GM12878 (cell line): ENCODE results near the gene TLK2. TPM values are rescaled to one million over a fixed set of nuclear protein-coding genes. Genes with fewer than 3 reads are reported as not detected.

Experiments used
- ATAC-seq: fragments of 200-7000 bp; cut with Tn5 transposase; 3 replicates; pipeline ENCODE4 v1.9.1; 2020; ENCODE audit warnings: mild to moderate bottlenecking, moderate library complexity
- BruUV-seq: library from RNA; stranded (reverse); fragments of 400-500 nt; replicated peaks from 2 replicates; lab custom pipeline; 2021; lab: Mats Ljungman, UMichigan
- CTCF ChIA-PET: fragments of 300-600 bp; sonication (Branson Sonifier 250); formaldehyde crosslinking; extraction: SDS; loops from one replicate; lab custom pipeline; 2021; ENCODE audit warnings: inconsistent platforms; lab: Yijun Ruan, JAX
- POLR2A ChIA-PET: fragments of 350-600 bp; formaldehyde crosslinking; extraction: SDS; loops from one replicate; lab custom pipeline; 2021; ENCODE audit warnings: inconsistent platforms; lab: Charles Lee
- RAD21 ChIA-PET: fragments of 300-600 bp; sonication (Branson Sonifier 250); formaldehyde crosslinking; loops from one replicate; lab custom pipeline; 2023; ENCODE audit warnings: antibody characterized with exemption; ENCODE audit not compliant: unreplicated experiment; lab: Charles Lee
- SMC1A ChIA-PET: fragments of 300-600 bp; sonication (Branson Sonifier 250); formaldehyde crosslinking; loops from one replicate; lab custom pipeline; 2023; ENCODE audit not compliant: unreplicated experiment, uncharacterized antibody; lab: Charles Lee
- DNase-seq: peaks from one replicate; pipeline ENCODE4 v3.0.0-alpha.2; 2011; ENCODE audit warnings: low read depth, low spot score
- FAIRE-seq: peaks from 3 replicates; lab custom pipeline; 2011; peaks lifted over from hg19 to GRCh38; lab: Jason Lieb, UNC
- H2AFZ ChIP-seq: 2 replicates; pipeline ENCODE4 v1.6.0; 2011; ENCODE audit warnings: low read depth, low read length, control low read depth; ENCODE audit not compliant: control insufficient read depth
- H3K27ac ChIP-seq: 2 replicates; pipeline ENCODE4 v1.5.1; 2011; ENCODE audit warnings: control low read depth; ENCODE audit not compliant: control insufficient read depth, insufficient read depth
- H3K27me3 ChIP-seq, 2 experiments: replicated peaks in 1 of 2; 2 replicates each; pipeline versions ENCODE4 v1.6.0 to v1.6.1; 2011; ENCODE audit warnings: low read length in 1 of 2; ENCODE audit not compliant: control insufficient read depth in 2 of 2, insufficient read depth in 2 of 2
- H3K36me3 ChIP-seq, 2 experiments: 2 replicates each; pipeline ENCODE4 v1.5.1; 2011; ENCODE audit warnings: low read length in 1 of 2; ENCODE audit not compliant: control insufficient read depth in 2 of 2, insufficient read depth in 2 of 2
- H3K4me1 ChIP-seq: 2 replicates; pipeline ENCODE4 v1.6.1; 2011; ENCODE audit warnings: mild to moderate bottlenecking, low read length, moderate library complexity, mixed read lengths; ENCODE audit not compliant: control insufficient read depth, insufficient read depth
- H3K4me2 ChIP-seq: 2 replicates; pipeline ENCODE4 v1.6.0; 2011; ENCODE audit warnings: control low read depth; ENCODE audit not compliant: control insufficient read depth, insufficient read depth
- H3K4me3 ChIP-seq: fragments of 200-600 bp; sonication (generic); 2 replicates; pipeline ENCODE4 v1.5.1; 2016
- H3K79me2 ChIP-seq: 2 replicates; pipeline ENCODE4 v1.6.0; 2011; ENCODE audit warnings: low read length; ENCODE audit not compliant: control insufficient read depth, insufficient read depth
- H3K9ac ChIP-seq: 2 replicates; pipeline ENCODE4 v1.8.0; 2011; ENCODE audit warnings: low read length, control low read depth, mixed read lengths; ENCODE audit not compliant: control insufficient read depth, insufficient read depth
- H3K9me3 ChIP-seq: replicated peaks from 3 replicates; pipeline ENCODE4 v1.5.1; 2011; ENCODE audit warnings: mild to moderate bottlenecking, low read length; ENCODE audit not compliant: control insufficient read depth, insufficient read depth
- H4K20me1 ChIP-seq: 2 replicates; pipeline ENCODE4 v1.6.0; 2011; ENCODE audit not compliant: control insufficient read depth, insufficient read depth
- KDM1A ChIP-seq: fragments of 200-600 bp; sonication (generic); IDR thresholded peaks from 2 replicates; pipeline ENCODE4 v1.6.1; 2016; ENCODE audit warnings: borderline replicate concordance
- MTA3 ChIP-seq: IDR thresholded peaks from 2 replicates; pipeline ENCODE4 v1.6.1; 2012; ENCODE audit warnings: low read length, inconsistent platforms, borderline replicate concordance
- NKRF ChIP-seq: fragments of 450-650 bp; conservative IDR thresholded peaks from 2 replicates; pipeline ENCODE4 v1.6.1; 2017; ENCODE audit warnings: mild to moderate bottlenecking, moderate library complexity
- SMC3 ChIP-seq: IDR thresholded peaks from 2 replicates; pipeline ENCODE4 v1.6.1; 2011; ENCODE audit warnings: low read length, improper control_type of control experiment, borderline replicate concordance
- SREBF1 ChIP-seq: IDR thresholded peaks from 2 replicates; pipeline ENCODE4 v1.6.1; 2012; ENCODE audit warnings: mild to moderate bottlenecking, low read length
- ZNF274 ChIP-seq: IDR thresholded peaks from one replicate; pipeline ENCODE4 v1.8.0; 2011; ENCODE audit not compliant: insufficient read length, insufficient read depth
- ZSCAN29 ChIP-seq: fragments of 450-650 bp; IDR thresholded peaks from 2 replicates; pipeline ENCODE4 v1.6.1; 2017; ENCODE audit warnings: mild to moderate bottlenecking, moderate library complexity
- WGBS: methylation state at CpG from one replicate; pipeline ENCODE4 v1.1.6; 2016; ENCODE audit warnings: low lambda C conversion rate; ENCODE audit not compliant: insufficient replicate concordance, insufficient coverage; ENCODE audit errors: missing lambda C conversion rate; 5-methylcytosine and 5-hydroxymethylcytosine counted together
- in situ Hi-C: fragments of 300-500 bp; cut with MboI; formaldehyde crosslinking; loops from 9 replicates; pipeline ENCODE4 v1.14.3; 2018; ENCODE audit warnings: mixed read lengths
- intact Hi-C: fragments of 100-400 bp; cut with micrococcal nuclease; formaldehyde crosslinking; loops from one replicate; pipeline ENCODE4 v1.14.2; 2022; ENCODE audit not compliant: unreplicated experiment
- polyA plus RNA-seq, 11 experiments: library from polyadenylated mRNA; depleted of rRNA in 4 of 11; unstranded in 6 of 11; stranded (reverse) in 5 of 11; fragments of >200 nt; fragmentation: Nextera tagmentation in 4 of 11; fragmentation: Illumina TruSeq in 1 of 11; extraction: Ambion mirVana in 4 of 11; extraction: Trizol in 1 of 11; gene quantifications; 1 replicate in 1 of 11; 2 replicates in 10 of 11; pipeline versions ENCODE4 v1.2.1 to v1.2.3, GENCODE V29; 2011 to 2016; ENCODE audit warnings: inconsistent platforms in 2 of 11, missing spikeins in 2 of 11, low read depth in 1 of 11
- total RNA-seq, 4 experiments: library from RNA; depleted of rRNA in 3 of 4; stranded (reverse); fragments of >200 nt in 3 of 4; fragmentation: Illumina TruSeq in 1 of 4; extraction: Trizol in 1 of 4; gene quantifications; 2 replicates each; pipeline versions ENCODE4 v1.2.1 to v1.2.3, GENCODE V29; 2013 to 2021
- TF ChIP-seq, protein P1 (sequence below): fragments of 450-650 bp; IDR thresholded peaks from 2 replicates; pipeline ENCODE4 v1.6.1; 2014; ENCODE audit warnings: mild to moderate bottlenecking

Gene TLK2
- total and polyA plus RNA-seq, 10 of the 15 experiments (the other 5 are each of a cell fraction or from before 2014, with no cell fraction given) = 12.1 to 51.2 (median 27.5) TPM

DNA sequence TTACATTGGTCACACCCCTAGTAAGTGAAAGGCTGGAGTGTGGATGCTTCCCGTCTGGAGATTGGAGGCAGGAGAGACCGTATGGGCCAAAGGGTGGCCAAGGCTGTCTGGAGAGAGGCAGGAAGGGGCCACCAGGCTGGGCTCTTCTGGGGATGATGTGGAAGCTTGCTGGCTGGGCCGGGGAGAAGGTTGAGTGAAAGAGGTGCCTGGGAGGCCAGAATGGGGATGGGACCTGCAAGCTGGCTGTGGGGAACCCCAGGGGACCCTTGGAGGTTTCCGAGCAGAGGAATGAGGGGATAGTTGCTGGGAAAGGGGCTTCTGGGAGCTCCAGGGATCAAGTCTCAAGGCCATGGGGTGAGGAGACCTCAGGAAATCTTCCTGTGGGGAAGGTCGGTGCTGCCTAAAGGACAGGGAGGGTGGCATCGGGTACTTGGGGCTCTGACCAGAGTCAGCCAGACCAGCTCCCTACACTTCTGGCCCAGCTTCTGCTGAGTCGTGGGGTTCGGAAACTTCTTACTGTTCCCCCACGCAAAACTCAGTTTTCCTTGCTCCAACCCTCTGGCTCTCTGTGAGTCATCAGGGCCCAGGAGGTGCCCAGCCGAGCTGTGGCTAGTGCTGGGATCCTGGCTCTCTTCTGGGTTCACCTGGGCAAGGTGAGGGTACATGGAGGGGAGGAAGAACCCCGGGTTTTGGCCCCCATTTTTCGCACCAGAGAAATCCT lies 151.9 kb downstream of the TLK2 start (continued):
- no peak for TF ChIP-seq SREBF1
- no peak for TF ChIP-seq MTA3

DNA sequence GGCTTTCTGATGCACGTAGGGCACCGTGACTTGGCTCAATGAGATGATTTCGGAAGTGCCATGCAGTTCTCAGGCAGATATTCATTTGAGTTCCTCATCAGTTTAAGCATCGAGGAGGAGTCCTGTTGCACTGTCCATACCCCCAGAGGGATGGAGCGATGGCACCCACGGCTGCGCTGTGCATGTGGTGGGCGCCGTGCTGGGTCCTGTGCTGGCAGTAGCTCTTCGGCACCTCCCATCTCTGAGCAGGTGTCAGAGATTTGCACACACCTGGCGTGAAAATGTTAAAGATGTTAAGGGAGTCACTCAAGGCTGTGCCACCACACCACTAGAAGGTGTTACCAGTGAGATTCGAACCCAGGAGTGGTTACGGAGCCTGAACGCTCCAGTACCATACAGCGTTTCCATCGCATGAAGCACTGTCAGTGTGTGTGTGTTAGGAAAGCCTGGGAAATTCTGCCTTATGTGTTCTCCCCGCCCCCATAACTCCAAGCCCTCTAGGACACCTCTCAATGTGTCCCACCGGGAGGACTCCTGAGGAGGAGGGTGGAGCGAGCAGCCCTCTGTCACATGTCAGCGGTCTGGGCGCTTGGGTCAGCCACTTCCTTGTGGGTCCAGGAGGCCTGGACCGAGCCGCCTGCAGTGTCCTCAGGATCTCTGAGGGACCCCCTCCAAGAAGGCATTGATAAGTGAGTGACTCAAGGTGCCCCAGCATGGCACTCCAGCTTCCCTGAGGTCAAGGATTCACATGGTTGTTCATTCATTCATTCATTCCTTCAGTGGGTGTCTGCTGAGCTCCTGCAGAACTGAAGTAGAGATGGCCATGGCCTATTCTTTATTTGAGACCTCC lies 152.7 kb downstream of the TLK2 start:
- TF ChIP-seq, protein P1, sequence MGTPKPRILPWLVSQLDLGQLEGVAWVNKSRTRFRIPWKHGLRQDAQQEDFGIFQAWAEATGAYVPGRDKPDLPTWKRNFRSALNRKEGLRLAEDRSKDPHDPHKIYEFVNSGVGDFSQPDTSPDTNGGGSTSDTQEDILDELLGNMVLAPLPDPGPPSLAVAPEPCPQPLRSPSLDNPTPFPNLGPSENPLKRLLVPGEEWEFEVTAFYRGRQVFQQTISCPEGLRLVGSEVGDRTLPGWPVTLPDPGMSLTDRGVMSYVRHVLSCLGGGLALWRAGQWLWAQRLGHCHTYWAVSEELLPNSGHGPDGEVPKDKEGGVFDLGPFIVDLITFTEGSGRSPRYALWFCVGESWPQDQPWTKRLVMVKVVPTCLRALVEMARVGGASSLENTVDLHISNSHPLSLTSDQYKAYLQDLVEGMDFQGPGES = no peak
- TF ChIP-seq ZSCAN29 (no peak), NKRF (no peak), SMC3 (no peak), ZNF274 (no peak), KDM1A (no peak)
- Histone ChIP-seq H3K79me2 (no peaks in the 10 kb centered on the region), H3K27me3 (peaks cover 0 to 9% of the 10 kb centered on the region in 2 experiments; a peak in 3 of 4 replicates), H3K4me2 (no peak overlapping the region), H3K36me3 (no peaks in the 10 kb centered on the region), H3K27ac (no peak overlapping the region), H3K9ac (no peak overlapping the region), H4K20me1 (no peaks in the 10 kb centered on the region), H3K4me1 (0 out of 2 replicates have a peak, but pooled peaks cover 3% of the 10 kb centered on the region), H3K4me3 (no peak overlapping the region), H3K9me3 (no peaks in the 10 kb centered on the region), H2AFZ (no peak overlapping the region)
- SMC1A ChIA-PET = no interaction called here
- ATAC-seq = no peak
- RAD21 ChIA-PET = no interaction called here
- POLR2A ChIA-PET = no interaction called here
- no peak for FAIRE-seq
- no TSS peak for BruUV-seq
- WGBS = 79% methylated on average over 22 of the region's 23 CpGs
- intact Hi-C loops (no loop called here), in situ Hi-C loops (no loop called here)
- CTCF ChIA-PET = interaction anchor here (0.6 kb wide), 1 partner anchor 28 kb away, joined by 3 read pairs; no protein-coding TSS in a partner anchor
- DNase-seq = no peak
